ENCODE data around the gene SCEL.

SCEL gene

GRCh38 chr13:77502104-77502720 is 33.3 kb upstream of the SCEL start:
- Histone ChIP-seq H3K4me3 (ENCODE audit: low read length) (no peak overlapping the region), H3K18ac (ENCODE audit: low read length) (no peak overlapping the region), H3K79me2 (ENCODE audit: control insufficient read depth, insufficient read depth, low read length) (no peaks in the 10 kb centered on the region), H4K8ac (ENCODE audit: low read depth, low read length) (no peak overlapping the region), H3K4me1 (ENCODE audit: control insufficient read depth, low read depth, low read length) (no peaks in the 10 kb centered on the region), H3K36me3 (ENCODE audit: control insufficient read depth, insufficient read depth, low read length) (no peaks in the 10 kb centered on the region), H3K9ac (ENCODE audit: low read length) (no peak overlapping the region), H2AK5ac (ENCODE audit: low read length) (no peak overlapping the region), H3K79me1 (ENCODE audit: low read length) (no peaks in the 10 kb centered on the region), H3K4me2 (ENCODE audit: low read length) (no peak overlapping the region), H4K5ac (ENCODE audit: low read length) (no peak overlapping the region), H2BK15ac (replicated peaks; ENCODE audit: low read depth) (no peak overlapping the region), H3K27ac (ENCODE audit: low read depth, low read length) (no peak overlapping the region), H2BK120ac (ENCODE audit: low read depth, low read length) (no peak overlapping the region), H3K56ac (ENCODE audit: low read length) (no peak overlapping the region), H3K23ac (ENCODE audit: low read length) (no peak overlapping the region), H2BK5ac (ENCODE audit: low read length) (no peak overlapping the region), H3K4ac (ENCODE audit: low read depth, low read length) (no peak overlapping the region), H3K27me3 (ENCODE audit: insufficient read depth, low read length, poor library complexity) (no peaks in the 10 kb centered on the region)
- WGBS (ENCODE audit: extremely low coverage, insufficient coverage, low lambda C conversion rate): no CpG with 5 or more reads among the region's 4 CpGs
- no peak for DNase-seq

- H3K79me1 ChIP-seq (ENCODE audit: low read length): no peaks in the 10 kb centered on the region
- whole genome bisulfite sequencing (ENCODE audit: extremely low coverage, insufficient coverage, low lambda C conversion rate): no CpG with 5 or more reads among the region's 5 CpGs
These were observed 32.1 kb upstream of the SCEL start for GRCh38 chr13:77503398-77503797.

GRCh38 chr13:77506874-77507273 is 28.6 kb upstream of the SCEL start:
- no peak overlapping the region for H3K56ac ChIP-seq (ENCODE audit: low read length)
- no peak overlapping the region for H2AK5ac ChIP-seq (ENCODE audit: low read length)

More at GRCh38 chr13:77503398-77503797, 32.1 kb upstream of the SCEL start:
- Histone ChIP-seq H3K27me3 (ENCODE audit: insufficient read depth, low read length, poor library complexity) (no peaks in the 10 kb centered on the region), H3K27ac (ENCODE audit: low read depth, low read length) (no peak overlapping the region), H3K18ac (ENCODE audit: low read length) (no peak overlapping the region), H3K4me1 (ENCODE audit: control insufficient read depth, low read depth, low read length) (no peaks in the 10 kb centered on the region), H3K4me3 (ENCODE audit: low read length) (no peak overlapping the region), H3K23ac (ENCODE audit: low read length) (no peak overlapping the region), H3K4me2 (ENCODE audit: low read length) (no peak overlapping the region), H3K79me2 (ENCODE audit: control insufficient read depth, insufficient read depth, low read length) (no peaks in the 10 kb centered on the region), H3K36me3 (ENCODE audit: control insufficient read depth, insufficient read depth, low read length) (no peaks in the 10 kb centered on the region), H2BK5ac (ENCODE audit: low read length) (no peak overlapping the region), H4K8ac (ENCODE audit: low read depth, low read length) (no peak overlapping the region), H3K56ac (ENCODE audit: low read length) (no peak overlapping the region), H4K5ac (ENCODE audit: low read length) (no peak overlapping the region), H2AK5ac (ENCODE audit: low read length) (no peak overlapping the region), H2BK15ac (replicated peaks; ENCODE audit: low read depth) (no peak overlapping the region), H3K4ac (ENCODE audit: low read depth, low read length) (no peak overlapping the region), H2BK120ac (ENCODE audit: low read depth, low read length) (no peak overlapping the region), H3K9ac (ENCODE audit: low read length) (no peak overlapping the region)
- DNase-seq: no peak

GRCh38 chr13:77507931-77508776 is 27.4 kb upstream of the SCEL start:
- no peak overlapping the region for H3K4ac ChIP-seq (ENCODE audit: low read depth, low read length)
- H3K79me2 ChIP-seq (ENCODE audit: control insufficient read depth, insufficient read depth, low read length): no peaks in the 10 kb centered on the region
- no peak overlapping the region for H4K8ac ChIP-seq (ENCODE audit: low read depth, low read length)
- H3K27me3 ChIP-seq (ENCODE audit: insufficient read depth, low read length, poor library complexity): no peaks in the 10 kb centered on the region
- no peaks in the 10 kb centered on the region for H3K79me1 ChIP-seq (ENCODE audit: low read length)
- no peak overlapping the region for H2BK15ac ChIP-seq (replicated peaks; ENCODE audit: low read depth)
- no peaks in the 10 kb centered on the region for H3K36me3 ChIP-seq (ENCODE audit: control insufficient read depth, insufficient read depth, low read length)
- H3K18ac ChIP-seq (ENCODE audit: low read length): no peak overlapping the region
- no peak overlapping the region for H3K27ac ChIP-seq (ENCODE audit: low read depth, low read length)
- no peak overlapping the region for H3K23ac ChIP-seq (ENCODE audit: low read length)
- H2AK5ac ChIP-seq (ENCODE audit: low read length): no peak overlapping the region
- no peak overlapping the region for H3K9ac ChIP-seq (ENCODE audit: low read length)
- H3K4me1 ChIP-seq (ENCODE audit: control insufficient read depth, low read depth, low read length): no peaks in the 10 kb centered on the region
- no peak overlapping the region for H3K56ac ChIP-seq (ENCODE audit: low read length)
- H2BK5ac ChIP-seq (ENCODE audit: low read length): no peak overlapping the region
- no peak overlapping the region for H2BK120ac ChIP-seq (ENCODE audit: low read depth, low read length)
- DNase-seq: no peak
- H3K4me3 ChIP-seq (ENCODE audit: low read length): no peak overlapping the region
- WGBS (ENCODE audit: extremely low coverage, insufficient coverage, low lambda C conversion rate): no CpG with 5 or more reads among the region's 5 CpGs
- H3K4me2 ChIP-seq (ENCODE audit: low read length): no peak overlapping the region
- H4K5ac ChIP-seq (ENCODE audit: low read length): no peak overlapping the region

More at GRCh38 chr13:77506874-77507273, 28.6 kb upstream of the SCEL start:
- no peak overlapping the region for H2BK120ac ChIP-seq (ENCODE audit: low read depth, low read length)
- H3K4me1 ChIP-seq (ENCODE audit: control insufficient read depth, low read depth, low read length): no peaks in the 10 kb centered on the region
- H3K79me1 ChIP-seq (ENCODE audit: low read length): no peaks in the 10 kb centered on the region
- H3K4me3 ChIP-seq (ENCODE audit: low read length): no peak overlapping the region
- WGBS (ENCODE audit: extremely low coverage, insufficient coverage, low lambda C conversion rate): no CpG with 5 or more reads among the region's 3 CpGs
- H3K23ac ChIP-seq (ENCODE audit: low read length): no peak overlapping the region
- no peaks in the 10 kb centered on the region for H3K36me3 ChIP-seq (ENCODE audit: control insufficient read depth, insufficient read depth, low read length)
- DNase-seq: no peak
- no peak overlapping the region for H4K5ac ChIP-seq (ENCODE audit: low read length)
- H4K8ac ChIP-seq (ENCODE audit: low read depth, low read length): no peak overlapping the region
- no peak overlapping the region for H3K9ac ChIP-seq (ENCODE audit: low read length)
- H2BK5ac ChIP-seq (ENCODE audit: low read length): no peak overlapping the region
- H3K18ac ChIP-seq (ENCODE audit: low read length): no peak overlapping the region
- H3K79me2 ChIP-seq (ENCODE audit: control insufficient read depth, insufficient read depth, low read length): no peaks in the 10 kb centered on the region
- H3K27ac ChIP-seq (ENCODE audit: low read depth, low read length): no peak overlapping the region
- no peaks in the 10 kb centered on the region for H3K27me3 ChIP-seq (ENCODE audit: insufficient read depth, low read length, poor library complexity)
- H2BK15ac ChIP-seq (replicated peaks; ENCODE audit: low read depth): no peak overlapping the region
- H3K4me2 ChIP-seq (ENCODE audit: low read length): no peak overlapping the region
- H3K4ac ChIP-seq (ENCODE audit: low read depth, low read length): no peak overlapping the region

GRCh38 chr13:77508959-77509620 is 26.4 kb upstream of the SCEL start:
- Histone ChIP-seq H2BK15ac (replicated peaks; ENCODE audit: low read depth) (no peak overlapping the region), H4K5ac (ENCODE audit: low read length) (no peak overlapping the region), H3K79me2 (ENCODE audit: control insufficient read depth, insufficient read depth, low read length) (no peaks in the 10 kb centered on the region), H2BK5ac (ENCODE audit: low read length) (no peak overlapping the region), H3K4me2 (ENCODE audit: low read length) (no peak overlapping the region), H2BK120ac (ENCODE audit: low read depth, low read length) (no peak overlapping the region), H3K4me1 (ENCODE audit: control insufficient read depth, low read depth, low read length) (no peaks in the 10 kb centered on the region), H4K8ac (ENCODE audit: low read depth, low read length) (no peak overlapping the region), H3K56ac (ENCODE audit: low read length) (no peak overlapping the region), H3K27ac (ENCODE audit: low read depth, low read length) (no peak overlapping the region), H3K23ac (ENCODE audit: low read length) (no peak overlapping the region), H3K4me3 (ENCODE audit: low read length) (no peak overlapping the region), H3K4ac (ENCODE audit: low read depth, low read length) (no peak overlapping the region), H3K9ac (ENCODE audit: low read length) (no peak overlapping the region), H3K27me3 (ENCODE audit: insufficient read depth, low read length, poor library complexity) (no peaks in the 10 kb centered on the region), H3K79me1 (ENCODE audit: low read length) (no peaks in the 10 kb centered on the region), H3K36me3 (ENCODE audit: control insufficient read depth, insufficient read depth, low read length) (no peaks in the 10 kb centered on the region), H2AK5ac (ENCODE audit: low read length) (no peak overlapping the region), H3K18ac (ENCODE audit: low read length) (no peak overlapping the region)
- no CpG with 5 or more reads among the region's 4 CpGs for WGBS (ENCODE audit: extremely low coverage, insufficient coverage, low lambda C conversion rate)
- no peak for DNase-seq

Data from mesendoderm (in vitro differentiated cells).